Neural progenitor cell (in vitro differentiated cells): ENCODE results near the gene SNX7.

ENCODE experiments used
- EZH2 ChIP-seq: fragments of 200-600 bp; sonication (generic); IDR thresholded peaks from 2 replicates; pipeline ENCODE4 v1.6.1; 2017; ENCODE audit warnings: antibody characterized with exemption, mild to moderate bottlenecking, moderate library complexity
- TF ChIP-seq, protein P1 (sequence below): fragments of 200-600 bp; sonication (generic); IDR thresholded peaks from 2 replicates; pipeline ENCODE4 v1.5.1; 2017; ENCODE audit warnings: antibody characterized with exemption, mild to moderate bottlenecking

DNA sequence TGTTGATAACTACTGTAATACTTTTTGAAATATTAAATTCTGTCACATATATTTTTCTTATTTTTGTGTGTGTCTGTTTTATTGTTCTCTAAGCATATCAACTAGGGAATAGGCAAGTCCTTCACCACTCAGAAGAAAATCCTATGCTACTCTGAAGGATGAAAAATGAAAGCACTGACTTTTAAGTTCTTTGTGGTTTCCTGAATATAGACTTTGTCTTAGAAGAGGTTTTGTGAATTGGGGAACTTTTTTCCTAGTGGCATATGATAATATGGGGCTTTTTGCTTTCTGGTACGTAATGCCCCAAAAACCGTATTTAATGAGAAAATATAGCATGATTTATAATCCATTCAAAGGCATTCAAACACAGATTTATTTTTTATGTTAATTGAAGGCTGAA, 136.0 kb downstream of the SNX7 start:
- TF ChIP-seq, protein P1, sequence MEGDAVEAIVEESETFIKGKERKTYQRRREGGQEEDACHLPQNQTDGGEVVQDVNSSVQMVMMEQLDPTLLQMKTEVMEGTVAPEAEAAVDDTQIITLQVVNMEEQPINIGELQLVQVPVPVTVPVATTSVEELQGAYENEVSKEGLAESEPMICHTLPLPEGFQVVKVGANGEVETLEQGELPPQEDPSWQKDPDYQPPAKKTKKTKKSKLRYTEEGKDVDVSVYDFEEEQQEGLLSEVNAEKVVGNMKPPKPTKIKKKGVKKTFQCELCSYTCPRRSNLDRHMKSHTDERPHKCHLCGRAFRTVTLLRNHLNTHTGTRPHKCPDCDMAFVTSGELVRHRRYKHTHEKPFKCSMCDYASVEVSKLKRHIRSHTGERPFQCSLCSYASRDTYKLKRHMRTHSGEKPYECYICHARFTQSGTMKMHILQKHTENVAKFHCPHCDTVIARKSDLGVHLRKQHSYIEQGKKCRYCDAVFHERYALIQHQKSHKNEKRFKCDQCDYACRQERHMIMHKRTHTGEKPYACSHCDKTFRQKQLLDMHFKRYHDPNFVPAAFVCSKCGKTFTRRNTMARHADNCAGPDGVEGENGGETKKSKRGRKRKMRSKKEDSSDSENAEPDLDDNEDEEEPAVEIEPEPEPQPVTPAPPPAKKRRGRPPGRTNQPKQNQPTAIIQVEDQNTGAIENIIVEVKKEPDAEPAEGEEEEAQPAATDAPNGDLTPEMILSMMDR = no peak
- TF ChIP-seq EZH2 = no peak
